ENCODE results near the gene LRRFIP2.

The LRRFIP2 gene

GRCh38 chr3:37143821-37144220 is 30.6 kb downstream of the LRRFIP2 start:
- Histone ChIP-seq H3K9me3 (ENCODE audit: severe bottlenecking) (no peaks in the 10 kb centered on the region), H3K36me3 (ENCODE audit: low read depth) (peaks cover 43% of the 10 kb centered on the region), H3K27ac (ENCODE audit: poor library complexity, severe bottlenecking) (no peak overlapping the region), H3K27me3 (ENCODE audit: insufficient read depth, poor library complexity, severe bottlenecking) (no peaks in the 10 kb centered on the region), H3K4me1 (ENCODE audit: insufficient read depth, poor library complexity, severe bottlenecking) (no peaks in the 10 kb centered on the region), H3K4me3 (ENCODE audit: severe bottlenecking) (no peak overlapping the region)
- no peak for ATAC-seq (ENCODE audit: low read depth)
- TF ChIP-seq CTCF (IDR thresholded peaks at IDR 0.05; ENCODE audit: poor library complexity, severe bottlenecking): no peak
- no peak for DNase-seq (ENCODE audit: low spot score)

- no peaks in the 10 kb centered on the region for H3K27me3 ChIP-seq (ENCODE audit: insufficient read depth, poor library complexity, severe bottlenecking)
- H3K27ac ChIP-seq (ENCODE audit: poor library complexity, severe bottlenecking): no peak overlapping the region
- no peak for DNase-seq (ENCODE audit: low spot score)
- no peaks in the 10 kb centered on the region for H3K4me1 ChIP-seq (ENCODE audit: insufficient read depth, poor library complexity, severe bottlenecking)
- H3K36me3 ChIP-seq (ENCODE audit: low read depth): peaks cover 29% of the 10 kb centered on the region
- ATAC-seq (ENCODE audit: low read depth): no peak
- TF ChIP-seq CTCF (IDR thresholded peaks at IDR 0.05; ENCODE audit: poor library complexity, severe bottlenecking): no peak
- H3K9me3 ChIP-seq (ENCODE audit: severe bottlenecking): no peaks in the 10 kb centered on the region
- no peak overlapping the region for H3K4me3 ChIP-seq (ENCODE audit: severe bottlenecking)
Observed at GRCh38 chr3:37141676-37142075, 32.7 kb downstream of the LRRFIP2 start.

GRCh38 chr3:37140899-37141541 is 33.4 kb downstream of the LRRFIP2 start:
- H3K27ac ChIP-seq (ENCODE audit: poor library complexity, severe bottlenecking): no peak overlapping the region
- peaks cover 26% of the 10 kb centered on the region for H3K36me3 ChIP-seq (ENCODE audit: low read depth)
- no peaks in the 10 kb centered on the region for H3K27me3 ChIP-seq (ENCODE audit: insufficient read depth, poor library complexity, severe bottlenecking)
- no peak for TF ChIP-seq CTCF (IDR thresholded peaks at IDR 0.05; ENCODE audit: poor library complexity, severe bottlenecking)
- DNase-seq (ENCODE audit: low spot score) (no peak), ATAC-seq (ENCODE audit: low read depth) (no peak)
- no peaks in the 10 kb centered on the region for H3K9me3 ChIP-seq (ENCODE audit: severe bottlenecking)
- peaks cover 3% of the 10 kb centered on the region for H3K4me1 ChIP-seq (ENCODE audit: insufficient read depth, poor library complexity, severe bottlenecking)
- no peak overlapping the region for H3K4me3 ChIP-seq (ENCODE audit: severe bottlenecking)

- Histone ChIP-seq H3K27me3 (ENCODE audit: insufficient read depth, poor library complexity, severe bottlenecking) (no peaks in the 10 kb centered on the region), H3K9me3 (ENCODE audit: severe bottlenecking) (no peaks in the 10 kb centered on the region), H3K4me3 (ENCODE audit: severe bottlenecking) (no peak overlapping the region), H3K27ac (ENCODE audit: poor library complexity, severe bottlenecking) (no peak overlapping the region), H3K36me3 (ENCODE audit: low read depth) (peaks cover 21% of the 10 kb centered on the region), H3K4me1 (ENCODE audit: insufficient read depth, poor library complexity, severe bottlenecking) (peaks cover 3% of the 10 kb centered on the region)
- no peak for DNase-seq (ENCODE audit: low spot score)
- ATAC-seq (ENCODE audit: low read depth): no peak
- no peak for TF ChIP-seq CTCF (IDR thresholded peaks at IDR 0.05; ENCODE audit: poor library complexity, severe bottlenecking)
Observed at GRCh38 chr3:37139567-37140052, 34.8 kb downstream of the LRRFIP2 start.

GRCh38 chr3:37138816-37139215 is 35.6 kb downstream of the LRRFIP2 start:
- H3K4me3 ChIP-seq (ENCODE audit: severe bottlenecking): no peak overlapping the region
- no peak for DNase-seq (ENCODE audit: low spot score)
- no peaks in the 10 kb centered on the region for H3K9me3 ChIP-seq (ENCODE audit: severe bottlenecking)
- H3K27ac ChIP-seq (ENCODE audit: poor library complexity, severe bottlenecking): no peak overlapping the region
- no peaks in the 10 kb centered on the region for H3K27me3 ChIP-seq (ENCODE audit: insufficient read depth, poor library complexity, severe bottlenecking)
- peaks cover 17% of the 10 kb centered on the region for H3K36me3 ChIP-seq (ENCODE audit: low read depth)
- peak; percentile 29; the same call in 2 of the 3 replicates for ATAC-seq (ENCODE audit: low read depth)
- no peak for TF ChIP-seq CTCF (IDR thresholded peaks at IDR 0.05; ENCODE audit: poor library complexity, severe bottlenecking)
- H3K4me1 ChIP-seq (ENCODE audit: insufficient read depth, poor library complexity, severe bottlenecking): peaks cover 3% of the 10 kb centered on the region
